ENCODE measurements around the gene LGI2. TPM values are rescaled to one million over a fixed set of nuclear protein-coding genes. Genes with fewer than 3 reads are reported as not detected.

The LGI2 gene
- total RNA-seq, 4 donors from 2014 or later, result 4.6 to 13.7 (median 9.7) TPM

GRCh38 chr4:24970635-24971034 is 60.1 kb downstream of the LGI2 start:
- H3K9me3 ChIP-seq, result no peaks in the 10 kb centered on the region
- TF ChIP-seq POLR2A (IDR thresholded peaks at IDR 0.05; ENCODE audit: low read depth), result no peak
- TF ChIP-seq EP300 (IDR thresholded peaks at IDR 0.05), result no peak
- TF ChIP-seq CTCF (IDR thresholded peaks at IDR 0.05), result no peak
- no peak for TF ChIP-seq POLR2AphosphoS5 (IDR thresholded peaks at IDR 0.05)
- no peaks in the 10 kb centered on the region for H3K4me1 ChIP-seq
- intact Hi-C loops (cut with DNase I), result no loop called here
- WGBS, result 94% methylated on average over 2 of the region's 2 CpGs
- no peak overlapping the region for H3K27ac ChIP-seq (replicated peaks in 1 of 4)
- no peaks in the 10 kb centered on the region for H3K27me3 ChIP-seq
- DNase-seq (ENCODE audit: extremely low spot score), result no peak
- H3K36me3 ChIP-seq, result no peaks in the 10 kb centered on the region
- H3K4me3 ChIP-seq, result no peak overlapping the region

- 90% methylated on average over 4 of the region's 5 CpGs for WGBS
- no peak for TF ChIP-seq POLR2A (IDR thresholded peaks at IDR 0.05; ENCODE audit: low read depth)
- TF ChIP-seq EP300 (IDR thresholded peaks at IDR 0.05), result no peak
- no peak for TF ChIP-seq CTCF (IDR thresholded peaks at IDR 0.05)
- no peak for TF ChIP-seq POLR2AphosphoS5 (IDR thresholded peaks at IDR 0.05)
These were observed 60.6 kb downstream of the LGI2 start for GRCh38 chr4:24970191-24970590.

GRCh38 chr4:24969486-24969885 is 61.3 kb downstream of the LGI2 start:
- H3K27ac ChIP-seq (replicated peaks in 1 of 4), result no peak overlapping the region
- intact Hi-C loops (cut with DNase I), result no loop called here
- no peaks in the 10 kb centered on the region for H3K27me3 ChIP-seq
- H3K36me3 ChIP-seq, result no peaks in the 10 kb centered on the region
- no peak for DNase-seq (ENCODE audit: extremely low spot score)
- H3K4me3 ChIP-seq, result no peak overlapping the region
- H3K9me3 ChIP-seq, result no peaks in the 10 kb centered on the region
- TF ChIP-seq EP300 (IDR thresholded peaks at IDR 0.05) (no peak), POLR2AphosphoS5 (IDR thresholded peaks at IDR 0.05) (no peak), POLR2A (IDR thresholded peaks at IDR 0.05; ENCODE audit: low read depth) (no peak), CTCF (IDR thresholded peaks at IDR 0.05) (no peak)
- WGBS, result 64% methylated on average over 6 of the region's 6 CpGs
- no peaks in the 10 kb centered on the region for H3K4me1 ChIP-seq

More at GRCh38 chr4:24970191-24970590, 60.6 kb downstream of the LGI2 start:
- Histone ChIP-seq H3K4me3 (no peak overlapping the region), H3K27ac (replicated peaks in 1 of 4) (no peak overlapping the region), H3K36me3 (no peaks in the 10 kb centered on the region), H3K27me3 (no peaks in the 10 kb centered on the region), H3K4me1 (no peaks in the 10 kb centered on the region), H3K9me3 (no peaks in the 10 kb centered on the region)
- no peak for DNase-seq (ENCODE audit: extremely low spot score)
- intact Hi-C loops (cut with DNase I), result no loop called here

GRCh38 chr4:24968992-24969391 is 61.8 kb downstream of the LGI2 start:
- no peaks in the 10 kb centered on the region for H3K9me3 ChIP-seq
- no peaks in the 10 kb centered on the region for H3K36me3 ChIP-seq
- H3K4me1 ChIP-seq, result no peaks in the 10 kb centered on the region
- WGBS, result 97% methylated on average over 3 of the region's 3 CpGs
- DNase-seq (ENCODE audit: extremely low spot score), result no peak
- intact Hi-C loops (cut with DNase I), result no loop called here
- TF ChIP-seq POLR2A (IDR thresholded peaks at IDR 0.05; ENCODE audit: low read depth) (no peak), POLR2AphosphoS5 (IDR thresholded peaks at IDR 0.05) (no peak), CTCF (IDR thresholded peaks at IDR 0.05) (no peak), EP300 (IDR thresholded peaks at IDR 0.05) (no peak)
- H3K27ac ChIP-seq (replicated peaks in 1 of 4), result no peak overlapping the region
- H3K4me3 ChIP-seq, result no peak overlapping the region
- H3K27me3 ChIP-seq, result no peaks in the 10 kb centered on the region

GRCh38 chr4:24968278-24968677 is 62.5 kb downstream of the LGI2 start:
- H3K9me3 ChIP-seq, result no peaks in the 10 kb centered on the region
- intact Hi-C loops (cut with DNase I), result no loop called here
- H3K4me3 ChIP-seq, result no peak overlapping the region
- H3K36me3 ChIP-seq, result no peaks in the 10 kb centered on the region
- WGBS, result 82% methylated on average over 6 of the region's 6 CpGs
- no peaks in the 10 kb centered on the region for H3K27me3 ChIP-seq
- no peak for TF ChIP-seq POLR2AphosphoS5 (IDR thresholded peaks at IDR 0.05)
- TF ChIP-seq CTCF (IDR thresholded peaks at IDR 0.05), result no peak
- TF ChIP-seq POLR2A (IDR thresholded peaks at IDR 0.05; ENCODE audit: low read depth), result no peak
- TF ChIP-seq EP300 (IDR thresholded peaks at IDR 0.05), result no peak
- H3K27ac ChIP-seq (replicated peaks in 1 of 4), result no peak overlapping the region
- no peaks in the 10 kb centered on the region for H3K4me1 ChIP-seq
- no peak for DNase-seq (ENCODE audit: extremely low spot score)

Data from esophagus muscularis mucosa (tissue), 4 donors.